ENCODE measurements around the gene CDC42EP2.

GRCh38 chr11:65292890-65293289 is 21.8 kb upstream of the CDC42EP2 start:
- no peak for TF ChIP-seq CTCF (IDR thresholded peaks at IDR 0.05)
- TF ChIP-seq POLR2A (IDR thresholded peaks at IDR 0.05): no peak
